Lower leg skin (tissue), 3 donors: Measurements from ENCODE around the gene ELMOD3.

Experiments used
- POLR2A ChIP-seq, 2 donors: fragments of 450-650 bp; IDR thresholded peaks; one replicate each; pipeline ENCODE4 v1.6.1; 2016 to 2017; ENCODE audit warnings: antibody characterized with exemption in 2 of 2, mild to moderate bottlenecking in 1 of 2, moderate library complexity in 1 of 2
- TF ChIP-seq, protein P1 (sequence below), 3 donors: fragments of 450-650 bp; IDR thresholded peaks; one replicate each; pipeline ENCODE4 v1.5.1; 2016; ENCODE audit warnings: antibody characterized with exemption in 3 of 3, mild to moderate bottlenecking in 3 of 3, moderate library complexity in 2 of 3

DNA sequence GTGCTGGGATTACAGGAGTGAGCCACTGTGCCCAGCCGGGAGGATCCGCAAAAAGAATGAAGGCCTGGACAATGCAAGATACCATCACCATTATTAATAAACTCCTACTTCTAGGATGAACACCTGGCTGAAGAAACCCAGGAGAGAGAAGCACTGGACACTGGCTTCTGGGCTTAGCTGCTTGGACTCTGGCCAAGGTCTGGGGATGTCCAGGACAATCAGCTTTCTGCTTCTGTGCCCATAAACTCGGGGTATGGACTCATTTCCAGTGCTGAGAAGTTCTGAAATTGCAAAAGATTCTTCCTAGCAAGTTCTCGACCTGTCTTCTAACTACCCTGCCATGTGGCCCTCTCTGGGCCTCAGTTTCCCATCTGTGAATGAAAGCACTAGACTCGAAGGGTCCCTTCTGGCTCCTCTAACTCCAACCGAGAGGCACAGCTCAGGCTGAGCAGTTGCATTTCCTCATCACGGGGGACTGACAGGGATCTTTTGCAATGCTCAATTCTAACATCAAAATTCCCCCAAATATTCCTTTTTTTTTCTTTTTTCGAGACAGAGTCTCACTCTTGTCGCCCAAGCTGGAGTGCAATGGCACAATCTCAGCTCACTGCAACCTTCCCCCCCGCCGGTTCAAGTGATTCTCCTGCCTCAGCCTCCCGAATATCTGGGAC lies 61.5 kb downstream of the ELMOD3 start:
- TF ChIP-seq, protein P1, sequence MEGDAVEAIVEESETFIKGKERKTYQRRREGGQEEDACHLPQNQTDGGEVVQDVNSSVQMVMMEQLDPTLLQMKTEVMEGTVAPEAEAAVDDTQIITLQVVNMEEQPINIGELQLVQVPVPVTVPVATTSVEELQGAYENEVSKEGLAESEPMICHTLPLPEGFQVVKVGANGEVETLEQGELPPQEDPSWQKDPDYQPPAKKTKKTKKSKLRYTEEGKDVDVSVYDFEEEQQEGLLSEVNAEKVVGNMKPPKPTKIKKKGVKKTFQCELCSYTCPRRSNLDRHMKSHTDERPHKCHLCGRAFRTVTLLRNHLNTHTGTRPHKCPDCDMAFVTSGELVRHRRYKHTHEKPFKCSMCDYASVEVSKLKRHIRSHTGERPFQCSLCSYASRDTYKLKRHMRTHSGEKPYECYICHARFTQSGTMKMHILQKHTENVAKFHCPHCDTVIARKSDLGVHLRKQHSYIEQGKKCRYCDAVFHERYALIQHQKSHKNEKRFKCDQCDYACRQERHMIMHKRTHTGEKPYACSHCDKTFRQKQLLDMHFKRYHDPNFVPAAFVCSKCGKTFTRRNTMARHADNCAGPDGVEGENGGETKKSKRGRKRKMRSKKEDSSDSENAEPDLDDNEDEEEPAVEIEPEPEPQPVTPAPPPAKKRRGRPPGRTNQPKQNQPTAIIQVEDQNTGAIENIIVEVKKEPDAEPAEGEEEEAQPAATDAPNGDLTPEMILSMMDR (IDR thresholded peaks at IDR 0.05) = no peak
- no peak for TF ChIP-seq POLR2A (IDR thresholded peaks at IDR 0.05)
